ENCODE data around the gene CHRNB1.

DNA sequence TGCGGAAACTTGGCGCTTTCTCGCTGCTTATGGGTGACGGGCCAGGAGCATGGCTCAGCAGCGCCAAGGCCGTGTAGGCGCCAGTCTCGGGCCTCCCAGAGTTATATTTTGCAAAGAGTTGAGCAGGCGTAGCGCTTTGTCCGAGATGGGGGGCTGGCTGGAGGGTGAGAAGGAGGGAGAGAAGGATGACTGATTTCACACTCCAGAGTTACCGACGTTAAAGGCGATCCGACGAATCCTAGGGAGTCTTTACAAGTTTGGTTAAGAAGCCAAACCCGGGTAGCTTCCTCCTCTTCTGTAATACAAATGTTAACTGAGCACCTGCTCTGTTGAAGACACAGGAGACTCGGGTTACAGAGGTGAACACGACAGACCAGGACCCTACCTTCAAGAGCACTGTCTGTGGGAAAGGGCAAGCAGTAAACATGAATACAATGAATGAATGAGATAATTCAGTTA lies 40.1 kb downstream of the CHRNB1 start:
- TF ChIP-seq, protein P1, sequence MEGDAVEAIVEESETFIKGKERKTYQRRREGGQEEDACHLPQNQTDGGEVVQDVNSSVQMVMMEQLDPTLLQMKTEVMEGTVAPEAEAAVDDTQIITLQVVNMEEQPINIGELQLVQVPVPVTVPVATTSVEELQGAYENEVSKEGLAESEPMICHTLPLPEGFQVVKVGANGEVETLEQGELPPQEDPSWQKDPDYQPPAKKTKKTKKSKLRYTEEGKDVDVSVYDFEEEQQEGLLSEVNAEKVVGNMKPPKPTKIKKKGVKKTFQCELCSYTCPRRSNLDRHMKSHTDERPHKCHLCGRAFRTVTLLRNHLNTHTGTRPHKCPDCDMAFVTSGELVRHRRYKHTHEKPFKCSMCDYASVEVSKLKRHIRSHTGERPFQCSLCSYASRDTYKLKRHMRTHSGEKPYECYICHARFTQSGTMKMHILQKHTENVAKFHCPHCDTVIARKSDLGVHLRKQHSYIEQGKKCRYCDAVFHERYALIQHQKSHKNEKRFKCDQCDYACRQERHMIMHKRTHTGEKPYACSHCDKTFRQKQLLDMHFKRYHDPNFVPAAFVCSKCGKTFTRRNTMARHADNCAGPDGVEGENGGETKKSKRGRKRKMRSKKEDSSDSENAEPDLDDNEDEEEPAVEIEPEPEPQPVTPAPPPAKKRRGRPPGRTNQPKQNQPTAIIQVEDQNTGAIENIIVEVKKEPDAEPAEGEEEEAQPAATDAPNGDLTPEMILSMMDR (optimal IDR thresholded peaks at IDR 0.05 in 1 of 3, IDR thresholded peaks at IDR 0.05 in 1 of 3, conservative IDR thresholded peaks at IDR 0.05 in 1 of 3; ENCODE audit: extremely low read depth in 1 of 3, insufficient read depth in 2 of 3, low read length in 3 of 3): peak in 1 of 3 experiments; percentile 5
- TF ChIP-seq EZH2 (IDR thresholded peaks at IDR 0.05; ENCODE audit: low read length): no peak
